Lung (tissue), 12 donors: ENCODE data around the gene KCNK2. TPM values are rescaled to one million over a fixed set of nuclear protein-coding genes. Genes with fewer than 3 reads are reported as not detected.

ENCODE experiments used
- ATAC-seq: fragments of 200-7000 bp; cut with Tn5 transposase; one replicate; pipeline ENCODE4 v1.9.1; 2020; ENCODE audit warnings: moderate number of reproducible peaks; ENCODE audit not compliant: insufficient read depth, low FRiP score
- DNase-seq, 3 donors: peaks; one replicate each; pipeline ENCODE4 v3.0.0-alpha.2; 2013 to 2017
- H3K27ac ChIP-seq, 2 donors: one replicate each; pipeline ENCODE4 v1.5.1; 2013; ENCODE audit warnings: mild to moderate bottlenecking in 2 of 2, moderate library complexity in 2 of 2, control low read depth in 1 of 2, inconsistent platforms in 1 of 2, low read depth in 1 of 2, low read length in 1 of 2
- H3K27me3 ChIP-seq, 3 donors: one replicate each; pipeline ENCODE4 v1.5.1; 2013; ENCODE audit warnings: low read length in 2 of 3; ENCODE audit not compliant: control insufficient read depth in 3 of 3, insufficient read depth in 3 of 3
- H3K36me3 ChIP-seq, 4 donors: one replicate each; pipeline ENCODE4 v1.5.1; 2013; ENCODE audit warnings: low read length in 4 of 4, mild to moderate bottlenecking in 1 of 4, moderate library complexity in 1 of 4; ENCODE audit not compliant: control insufficient read depth in 4 of 4, insufficient read depth in 4 of 4
- H3K4me1 ChIP-seq, 5 donors: one replicate each; pipeline ENCODE4 v1.5.1; 2013; ENCODE audit warnings: low read length in 5 of 5, mild to moderate bottlenecking in 2 of 5, moderate library complexity in 1 of 5; ENCODE audit not compliant: control insufficient read depth in 5 of 5, insufficient read depth in 5 of 5
- H3K4me3 ChIP-seq: one replicate; pipeline ENCODE4 v1.5.1; 2013; ENCODE audit warnings: mild to moderate bottlenecking, control low read depth, moderate library complexity
- H3K9ac ChIP-seq, 2 donors: one replicate each; pipeline ENCODE4 v1.5.1; 2013; ENCODE audit warnings: low read length in 2 of 2, control low read depth in 1 of 2; ENCODE audit not compliant: insufficient read depth in 1 of 2
- H3K9me3 ChIP-seq, 4 donors: one replicate each; pipeline ENCODE4 v1.5.1; 2013; ENCODE audit warnings: low read length in 3 of 4, mild to moderate bottlenecking in 1 of 4, moderate library complexity in 1 of 4; ENCODE audit not compliant: control insufficient read depth in 4 of 4, insufficient read depth in 3 of 4
- CTCF ChIP-seq: IDR thresholded peaks from 2 replicates; pipeline ENCODE4 v1.5.1; 2012; ENCODE audit warnings: mild to moderate bottlenecking; ENCODE audit errors: control extremely low read depth, extremely low read depth
- WGBS, 2 donors: extraction: QIAGEN DNeasy Blood & Tissue Kit; methylation state at CpG; one replicate each; pipeline ENCODE4 v1.1.7; 2013; 5-methylcytosine and 5-hydroxymethylcytosine counted together
- polyA plus RNA-seq, 2 donors: library from polyadenylated mRNA; stranded (reverse); fragments of 200-250 nt; gene quantifications; one replicate each; pipeline ENCODE4 v1.2.1, GENCODE V29; 2013
- total RNA-seq, 2 donors: library from RNA; depleted of rRNA in 1 of 2; stranded (reverse); fragments of >200 nt in 1 of 2; gene quantifications; one replicate each; pipeline ENCODE4 v1.2.1, GENCODE V29; 2014 to 2021
- donor health status: control.
- donor health status: control.
- donor health status: Bipolar disorder and iron deficiency.
- donor health status: healthy.
- donor health status: DM: yes; HTN: yes; CAD: no.

Gene KCNK2
- total and polyA plus RNA-seq, 4 donors, result 0.05 to 0.71 (median 0.18) TPM

GRCh38 chr1:215201283-215201682 is 118.7 kb downstream of the KCNK2 start:
- Histone ChIP-seq H3K36me3 (no peaks in the 10 kb centered on the region), H3K27ac (no peak overlapping the region), H3K9ac (no peak overlapping the region), H3K9me3 (no peaks in the 10 kb centered on the region), H3K27me3 (no peaks in the 10 kb centered on the region), H3K4me3 (no peak overlapping the region), H3K4me1 (no peaks in the 10 kb centered on the region)
- 86 to 87% methylated on average over 2 of the region's 2 CpGs for WGBS, 2 donors
- ATAC-seq, result no peak
- TF ChIP-seq CTCF, result no peak
- no peak for DNase-seq

- 83% methylated on average over 2 of the region's 2 CpGs for WGBS, 2 donors
- Histone ChIP-seq H3K4me3 (no peak overlapping the region), H3K27me3 (no peaks in the 10 kb centered on the region), H3K27ac (no peak overlapping the region), H3K4me1 (no peaks in the 10 kb centered on the region), H3K9me3 (no peaks in the 10 kb centered on the region), H3K36me3 (no peaks in the 10 kb centered on the region), H3K9ac (no peak overlapping the region)
- DNase-seq, result no peak
- no peak for TF ChIP-seq CTCF
- no peak for ATAC-seq
Observed at GRCh38 chr1:215202868-215203267, 120.3 kb downstream of the KCNK2 start.

- H3K27me3 ChIP-seq, result no peaks in the 10 kb centered on the region
- DNase-seq (no peak), ATAC-seq (no peak)
- TF ChIP-seq CTCF, result no peak
- no peaks in the 10 kb centered on the region for H3K36me3 ChIP-seq
- no peaks in the 10 kb centered on the region for H3K4me1 ChIP-seq
- no peak overlapping the region for H3K4me3 ChIP-seq
- H3K9ac ChIP-seq, result no peak overlapping the region
- H3K9me3 ChIP-seq, result no peaks in the 10 kb centered on the region
- H3K27ac ChIP-seq, result no peak overlapping the region
Observed at GRCh38 chr1:215210167-215210566, 127.6 kb downstream of the KCNK2 start.

GRCh38 chr1:215215846-215216245 is 133.3 kb downstream of the KCNK2 start:
- no peaks in the 10 kb centered on the region for H3K27me3 ChIP-seq
- H3K9me3 ChIP-seq, result no peaks in the 10 kb centered on the region
- H3K4me1 ChIP-seq, result no peaks in the 10 kb centered on the region
- 60 to 70% methylated on average over 1 of the region's 1 CpG for WGBS, 2 donors
- ATAC-seq (no peak), DNase-seq (no peak)
- no peak overlapping the region for H3K9ac ChIP-seq
- no peak overlapping the region for H3K27ac ChIP-seq
- TF ChIP-seq CTCF, result no peak
- H3K36me3 ChIP-seq, result no peaks in the 10 kb centered on the region
- H3K4me3 ChIP-seq, result no peak overlapping the region
